ENCODE measurements around the gene PM20D1. TPM values are rescaled to one million over a fixed set of nuclear protein-coding genes. Genes with fewer than 3 reads are reported as not detected.

Gene PM20D1
- total and polyA plus RNA-seq, 10 donors = 0.28 to 2.9 (median 1.4) TPM; not detected in 1

GRCh38 chr1:205813755-205814058, 36.2 kb downstream of the PM20D1 start:
- whole genome bisulfite sequencing, 5 donors = 4 to 8% (median 4%) methylated on average over 10 to 14 of the region's 14 CpGs
- H3K4me1 ChIP-seq = peaks cover 23 to 61% (median 44%) of the 10 kb centered on the region in 6 donors
- no peaks in the 10 kb centered on the region for H3K9me3 ChIP-seq
- intact Hi-C loops (cut with DNase I; ENCODE audit: low total_unique reads) = no loop called here
- no peak for DNase-seq
- peak overlapping the region; percentile 72 to 91 (median 86) for H3K27ac ChIP-seq
- peaks cover 0 to 23% (median 0%) of the 10 kb centered on the region in 7 donors for H3K27me3 ChIP-seq (replicated peaks in 1 of 7)
- peaks cover 0 to 16% (median 10%) of the 10 kb centered on the region in 6 donors for H3K36me3 ChIP-seq
- TF ChIP-seq POLR2AphosphoS5 (IDR thresholded peaks at IDR 0.05) (no peak), CTCF (IDR thresholded peaks at IDR 0.05 in 8 of 11, conservative IDR thresholded peaks at IDR 0.05 in 3 of 11) (no peak), POLR2A (IDR thresholded peaks at IDR 0.05) (no peak)
- H3K4me3 ChIP-seq = peak overlapping the region; percentile 83 to 95 (median 89)

- 0 to 2% (median 1%) methylated on average over 11 to 83 of the region's 83 CpGs for WGBS, 5 donors
- Histone ChIP-seq H3K36me3 (peaks cover 0 to 16% (median 10%) of the 10 kb centered on the region in 6 donors), H3K4me3 (peak within 1 kb of the TSS; percentile 83 to 95 (median 89)), H3K9me3 (no peaks in the 10 kb centered on the region), H3K4me1 (peaks cover 24 to 67% (median 47%) of the 10 kb centered on the region in 6 donors), H3K27me3 (replicated peaks in 1 of 7) (peaks cover 0 to 23% (median 0%) of the 10 kb centered on the region in 7 donors), H3K27ac (peak within 1 kb of the TSS; percentile 72 to 91 (median 86))
- intact Hi-C loops (cut with DNase I; ENCODE audit: low total_unique reads) = no loop called here
- TF ChIP-seq POLR2A (IDR thresholded peaks at IDR 0.05) (peak in 1 of 3 donors; percentile 47), POLR2AphosphoS5 (IDR thresholded peaks at IDR 0.05) (peak; percentile 90 to 93 (median 92)), CTCF (IDR thresholded peaks at IDR 0.05 in 8 of 11, conservative IDR thresholded peaks at IDR 0.05 in 3 of 11) (peak in 1 of 11 experiments; percentile 17)
- peak; percentile 97 for DNase-seq
Observed at GRCh38 chr1:205812878-205813754, 36.8 kb downstream of the PM20D1 start, which contains the start of gene SLC41A1. Gene SLC41A1, minus strand, starts transcription at chr1:205813198. Its CDS starts 2,757 bp downstream, at chr1:205810441.

- Histone ChIP-seq H3K27ac (peak overlapping the region; percentile 72 to 91 (median 86)), H3K9me3 (no peaks in the 10 kb centered on the region)
- WGBS, 5 donors = 2 to 4% (median 3%) methylated on average over 14 to 16 of the region's 16 CpGs
Observed at GRCh38 chr1:205812271-205812877, 37.6 kb downstream of the PM20D1 start.

More at GRCh38 chr1:205812271-205812877, 37.6 kb downstream of the PM20D1 start:
- Histone ChIP-seq H3K4me1 (peaks cover 24 to 69% (median 47%) of the 10 kb centered on the region in 6 donors), H3K27me3 (replicated peaks in 1 of 7) (peaks cover 0 to 23% (median 0%) of the 10 kb centered on the region in 7 donors), H3K4me3 (peak overlapping the region; percentile 83 to 95 (median 89)), H3K36me3 (peaks cover 0 to 16% (median 10%) of the 10 kb centered on the region in 6 donors)
- intact Hi-C loops (cut with DNase I; ENCODE audit: low total_unique reads) = no loop called here
- no peak for TF ChIP-seq POLR2AphosphoS5 (IDR thresholded peaks at IDR 0.05)
- no peak for TF ChIP-seq POLR2A (IDR thresholded peaks at IDR 0.05)
- no peak for TF ChIP-seq CTCF (IDR thresholded peaks at IDR 0.05 in 8 of 11, conservative IDR thresholded peaks at IDR 0.05 in 3 of 11)
- no peak for DNase-seq

All from spleen (tissue), 11 donors.